ENCODE measurements around the gene SLC26A1. TPM values are rescaled to one million over a fixed set of nuclear protein-coding genes. Genes with fewer than 3 reads are reported as not detected.

Gene SLC26A1
- total RNA-seq, 1 donor from 2014 or later, result not detected

- no peak overlapping the region for H3K4me3 ChIP-seq
- Mint-ChIP-seq H3K4me3 (peak overlapping the region; percentile 67), H3K4me1 (peaks cover 42% of the 10 kb centered on the region), H3K36me3 (no peaks in the 10 kb centered on the region), H3K27ac (peak overlapping the region; percentile 86), H3K9me3 (peaks cover 3% of the 10 kb centered on the region), H3K27me3 (ENCODE audit: insufficient read depth, low read depth) (peaks cover 19% of the 10 kb centered on the region)
- no peaks in the 10 kb centered on the region for H3K9me3 ChIP-seq (ENCODE audit: low read depth)
- H3K4me2 ChIP-seq, result peak overlapping the region; percentile 71
- H3K79me2 ChIP-seq (ENCODE audit: low read depth), result no peaks in the 10 kb centered on the region
- H3K27ac ChIP-seq, result no peak overlapping the region
- peaks cover 36% of the 10 kb centered on the region for H3K4me1 ChIP-seq
- H3K36me3 ChIP-seq, result no peaks in the 10 kb centered on the region
- no peaks in the 10 kb centered on the region for H4K20me1 ChIP-seq (ENCODE audit: low read depth)
- H3K9ac ChIP-seq, result no peak overlapping the region
- DNase-seq (ENCODE audit: low spot score), result peak; percentile 89
- peak overlapping the region; percentile 75 for H2AFZ ChIP-seq (replicated peaks)
- peaks cover 31% of the 10 kb centered on the region for H3K27me3 ChIP-seq
- TF ChIP-seq EZH2phosphoT487 (IDR thresholded peaks at IDR 0.05), result no peak
- no peak for TF ChIP-seq CTCF (IDR thresholded peaks at IDR 0.05)
- no peak for TF ChIP-seq EZH2 (IDR thresholded peaks at IDR 0.05)
- H3F3A ChIP-seq (ENCODE audit: low read depth), result peaks cover 21% of the 10 kb centered on the region
These were observed 48.1 kb upstream of the SLC26A1 start for GRCh38 chr4:1041147-1041935.

DNA sequence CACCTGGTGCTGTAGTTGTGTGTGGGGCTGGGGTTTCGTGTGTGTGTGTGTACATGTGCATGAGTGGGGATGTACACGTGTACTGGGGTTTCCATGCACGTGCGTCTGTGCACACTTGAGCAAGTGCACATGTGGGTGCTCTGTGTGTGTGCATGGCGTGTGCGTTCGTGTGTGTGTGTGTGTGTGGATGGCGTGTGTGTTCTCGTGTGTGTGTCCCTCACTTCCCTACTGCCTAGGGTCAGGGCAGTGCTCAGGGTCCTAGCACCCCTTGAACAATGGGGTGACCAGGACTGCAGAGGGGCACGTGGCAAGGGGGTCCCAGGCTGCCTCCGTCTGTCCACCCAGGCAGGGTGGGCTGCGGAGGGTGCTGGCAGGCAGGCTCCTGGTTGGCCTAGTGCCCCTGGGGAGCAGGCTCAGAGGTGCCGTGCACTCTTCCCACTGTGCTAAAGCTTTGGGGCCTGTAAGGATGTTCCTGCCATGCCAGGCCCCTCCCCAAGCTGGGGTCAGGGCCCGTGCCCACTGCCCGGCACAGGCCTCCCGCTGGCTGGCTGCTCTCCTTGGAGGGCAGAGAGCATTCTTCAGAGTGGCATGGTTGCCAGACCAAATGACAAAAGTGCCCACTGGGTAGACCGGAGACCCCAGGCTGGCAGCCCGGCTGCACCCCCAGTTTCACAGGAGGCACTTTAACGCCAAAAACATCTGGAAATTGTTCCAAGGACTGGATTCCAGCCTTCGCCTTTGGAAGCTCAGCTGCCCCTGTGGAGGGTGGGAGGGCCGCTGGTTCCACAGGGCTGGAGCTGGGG lies 47.3 kb upstream of the SLC26A1 start:
- no peaks in the 10 kb centered on the region for H3K79me2 ChIP-seq (ENCODE audit: low read depth)
- Mint-ChIP-seq H3K4me3 (peak overlapping the region; percentile 67), H3K36me3 (no peaks in the 10 kb centered on the region), H3K27me3 (ENCODE audit: insufficient read depth, low read depth) (peaks cover 21% of the 10 kb centered on the region), H3K9me3 (peaks cover 3% of the 10 kb centered on the region), H3K4me1 (peaks cover 41% of the 10 kb centered on the region), H3K27ac (peak overlapping the region; percentile 64)
- peaks cover 40% of the 10 kb centered on the region for H3K4me1 ChIP-seq
- H3K27ac ChIP-seq, result no peak overlapping the region
- H3K27me3 ChIP-seq, result peaks cover 24% of the 10 kb centered on the region
- no peak overlapping the region for H3K4me2 ChIP-seq
- H3K9me3 ChIP-seq (ENCODE audit: low read depth), result no peaks in the 10 kb centered on the region
- peaks cover 21% of the 10 kb centered on the region for H3F3A ChIP-seq (ENCODE audit: low read depth)
- H4K20me1 ChIP-seq (ENCODE audit: low read depth), result no peaks in the 10 kb centered on the region
- H3K9ac ChIP-seq, result no peak overlapping the region
- no peak overlapping the region for H3K4me3 ChIP-seq
- DNase-seq (ENCODE audit: low spot score), result no peak
- TF ChIP-seq CTCF (IDR thresholded peaks at IDR 0.05) (no peak), EZH2phosphoT487 (IDR thresholded peaks at IDR 0.05) (no peak)
- H3K36me3 ChIP-seq, result no peaks in the 10 kb centered on the region
- H2AFZ ChIP-seq (replicated peaks), result no peak overlapping the region

- H3K27ac Mint-ChIP-seq, result no peak overlapping the region
- no peaks in the 10 kb centered on the region for H3K9me3 ChIP-seq (ENCODE audit: low read depth)
- H3K9ac ChIP-seq, result no peak overlapping the region
- no peaks in the 10 kb centered on the region for H3K36me3 Mint-ChIP-seq
- peak overlapping the region; percentile 67 for H3K4me3 Mint-ChIP-seq
- H3K4me2 ChIP-seq, result no peak overlapping the region
- H3K4me1 ChIP-seq, result peaks cover 43% of the 10 kb centered on the region
- H3K27ac ChIP-seq, result no peak overlapping the region
- no peak overlapping the region for H3K4me3 ChIP-seq
- H3K27me3 Mint-ChIP-seq (ENCODE audit: insufficient read depth, low read depth), result peaks cover 13% of the 10 kb centered on the region
- no peaks in the 10 kb centered on the region for H3K79me2 ChIP-seq (ENCODE audit: low read depth)
- H3K27me3 ChIP-seq, result peaks cover 16% of the 10 kb centered on the region
- peak; percentile 62 for DNase-seq (ENCODE audit: low spot score)
- peaks cover 21% of the 10 kb centered on the region for H3F3A ChIP-seq (ENCODE audit: low read depth)
- no peaks in the 10 kb centered on the region for H3K36me3 ChIP-seq
- H2AFZ ChIP-seq (replicated peaks), result no peak overlapping the region
- no peaks in the 10 kb centered on the region for H4K20me1 ChIP-seq (ENCODE audit: low read depth)
- peaks cover 37% of the 10 kb centered on the region for H3K4me1 Mint-ChIP-seq
- peaks cover 3% of the 10 kb centered on the region for H3K9me3 Mint-ChIP-seq
- TF ChIP-seq EZH2phosphoT487 (IDR thresholded peaks at IDR 0.05) (no peak), EZH2 (IDR thresholded peaks at IDR 0.05) (no peak), CTCF (IDR thresholded peaks at IDR 0.05) (no peak)
These were observed 46.5 kb upstream of the SLC26A1 start for GRCh38 chr4:1039493-1040343.
